T-helper 2 cell treated with Interferon-gamma antibody and Interleukin-4, amounts not matched to agents 100 ng/mL and 5 ng/mL, for 36 hours (primary cell): ENCODE results near the gene SLC25A34. TPM values are rescaled to one million over a fixed set of nuclear protein-coding genes. Genes with fewer than 3 reads are reported as not detected.

Experiments used
- intact Hi-C: fragments of 100-400 bp; cut with micrococcal nuclease; formaldehyde crosslinking; loops from one replicate; pipeline ENCODE4 v1.15.1; 2023
- total RNA-seq: library from RNA; stranded (reverse); gene quantifications from 2 replicates; pipeline ENCODE4 v1.2.3, GENCODE V29; 2022

Gene SLC25A34
- total RNA-seq, 1 donor from 2014 or later: 2.1 TPM

DNA sequence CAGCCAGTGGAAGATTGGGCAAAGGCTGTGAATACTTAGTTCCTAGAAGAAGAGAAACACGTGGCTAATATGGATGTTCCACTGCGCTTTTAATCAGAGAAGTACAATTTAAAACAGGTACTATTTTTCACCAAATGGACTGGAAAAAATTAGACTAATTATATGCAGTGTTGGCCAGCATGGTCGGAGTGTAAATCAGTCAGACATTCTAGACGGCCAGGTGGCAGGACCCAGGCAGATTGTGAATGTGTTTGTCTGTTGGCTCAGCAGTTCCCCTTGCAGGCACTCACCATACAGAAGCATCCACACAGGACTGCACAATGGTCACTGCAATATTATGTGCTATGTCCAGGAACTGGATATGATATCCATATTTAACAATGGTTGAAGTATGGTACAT, 23.9 kb upstream of the SLC25A34 start:
- intact Hi-C loops: no loop called here

DNA sequence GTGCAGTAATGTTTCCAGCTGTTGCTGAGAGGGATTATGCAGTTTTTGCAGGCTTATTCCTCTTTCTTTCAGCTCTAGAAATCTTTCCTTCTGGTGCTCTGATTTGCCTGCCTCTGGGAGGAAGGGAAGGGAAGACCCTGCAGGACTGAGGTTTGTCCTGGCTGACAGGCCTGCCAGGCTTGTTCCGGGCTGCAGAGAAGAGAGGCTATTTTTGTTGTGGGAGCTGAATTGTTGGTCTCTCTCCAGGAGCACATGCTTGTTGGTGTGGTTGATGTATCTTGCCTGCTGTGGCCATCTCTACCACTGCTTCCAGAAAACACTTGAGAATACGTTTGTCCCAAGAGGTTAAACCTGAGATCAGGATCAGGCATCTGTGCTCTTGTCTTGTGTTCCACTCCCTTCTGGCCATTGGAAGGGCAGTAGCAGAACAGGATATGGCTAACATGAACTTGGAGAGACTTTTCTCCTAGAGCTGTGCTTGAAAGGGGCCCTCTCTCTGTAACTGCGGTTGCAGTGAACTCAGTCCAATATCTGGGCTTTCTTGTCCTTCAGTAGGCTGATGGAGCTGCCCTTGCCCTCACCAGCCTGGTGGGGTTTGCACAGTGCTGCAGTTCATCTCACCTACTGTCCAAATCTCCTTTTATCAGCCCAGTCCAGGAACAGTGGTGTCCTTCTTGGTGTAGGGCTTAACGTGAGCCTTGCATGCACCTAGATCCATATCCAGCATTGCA, 21.5 kb upstream of the SLC25A34 start:
- intact Hi-C loops: no loop called here

DNA sequence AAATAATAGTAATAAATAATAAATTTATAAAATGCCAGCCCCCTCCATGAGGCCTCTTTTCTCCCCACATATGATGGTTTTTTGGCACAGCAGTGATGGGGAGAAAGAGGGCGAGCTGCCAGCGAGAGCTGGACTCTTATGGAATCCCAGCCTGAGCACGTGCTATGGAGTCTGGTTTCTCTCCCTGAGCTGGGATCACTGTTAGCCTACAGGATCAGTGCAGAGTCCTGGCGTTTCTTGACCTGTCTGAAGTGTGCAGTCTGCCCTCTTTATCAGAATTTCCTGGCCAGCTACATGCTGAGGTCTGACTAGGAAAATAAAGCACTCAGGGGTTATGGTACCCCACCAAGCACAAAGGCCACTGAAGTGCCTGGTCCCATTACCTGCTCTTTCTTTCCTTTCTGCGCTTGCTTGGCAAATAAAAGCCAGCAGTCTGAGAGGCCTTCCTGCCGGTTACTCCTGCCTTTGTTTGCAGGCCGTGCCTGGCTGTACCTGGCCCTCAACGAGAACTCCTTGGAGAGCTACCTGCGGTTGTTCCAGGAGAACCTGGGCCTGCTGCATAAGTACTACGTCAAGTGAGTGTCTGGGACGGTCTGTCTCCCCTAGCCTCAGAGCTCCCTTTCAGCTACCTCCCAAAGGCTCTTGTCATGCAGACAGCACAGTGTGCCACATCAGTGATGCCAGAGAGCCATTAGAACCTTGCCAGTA, 18.5 kb upstream of the SLC25A34 start:
- intact Hi-C loops: no loop called here

DNA sequence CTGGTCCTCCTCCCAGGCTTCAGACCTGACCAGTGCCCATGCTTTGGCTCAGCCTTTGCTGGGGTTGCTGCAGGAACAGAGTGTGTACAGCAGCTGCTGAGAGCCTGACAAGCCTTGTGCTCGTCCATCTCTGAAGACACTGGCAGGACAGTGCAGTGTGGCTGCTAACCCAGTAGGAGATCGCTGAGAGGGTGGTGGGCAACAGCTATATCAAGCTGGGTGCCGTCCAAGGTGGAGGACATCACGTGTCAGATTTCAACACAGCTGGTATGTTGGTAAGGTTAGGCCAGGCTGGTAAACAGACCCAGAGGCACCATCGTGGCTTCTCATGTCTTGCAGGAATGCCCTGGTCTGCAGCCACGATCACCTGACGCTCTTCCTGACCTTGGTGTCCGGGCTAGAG, 17.9 kb upstream of the SLC25A34 start:
- intact Hi-C loops: no loop called here

DNA sequence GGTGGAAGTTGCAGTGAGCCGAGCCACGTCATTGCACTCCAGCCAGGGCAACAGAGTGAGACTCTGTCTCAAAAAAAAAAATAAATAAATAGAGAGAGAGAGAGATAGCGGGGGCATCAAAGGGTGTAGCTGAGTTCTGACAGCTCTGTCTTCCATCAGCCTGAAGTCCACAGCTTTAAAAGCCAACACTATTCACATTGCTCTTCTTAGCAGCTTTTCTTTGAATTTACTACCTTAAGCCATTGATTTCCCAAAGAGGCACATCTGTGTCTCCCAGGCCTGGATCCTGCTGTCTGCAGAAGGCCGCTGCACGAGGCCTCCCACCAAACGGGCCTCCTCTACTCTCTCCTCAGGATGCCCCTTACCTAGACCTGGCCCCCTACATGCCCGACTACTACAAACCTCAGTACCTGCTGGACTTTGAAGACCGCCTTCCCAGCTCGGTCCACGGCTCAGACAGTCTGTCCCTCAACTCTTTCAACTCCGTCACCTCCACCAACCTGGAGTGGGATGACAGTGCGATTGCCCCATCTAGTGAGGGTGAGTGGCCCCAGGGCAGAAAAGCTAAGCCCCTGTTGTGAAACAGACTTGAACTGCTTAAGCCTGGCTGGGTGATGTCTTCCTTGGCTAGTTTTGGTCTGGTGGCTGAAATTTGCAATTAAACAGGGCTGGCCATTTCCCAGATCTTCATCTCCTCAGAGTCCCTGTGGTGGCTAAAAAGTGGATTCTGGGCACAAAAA, 16.5 kb upstream of the SLC25A34 start:
- intact Hi-C loops: no loop called here

DNA sequence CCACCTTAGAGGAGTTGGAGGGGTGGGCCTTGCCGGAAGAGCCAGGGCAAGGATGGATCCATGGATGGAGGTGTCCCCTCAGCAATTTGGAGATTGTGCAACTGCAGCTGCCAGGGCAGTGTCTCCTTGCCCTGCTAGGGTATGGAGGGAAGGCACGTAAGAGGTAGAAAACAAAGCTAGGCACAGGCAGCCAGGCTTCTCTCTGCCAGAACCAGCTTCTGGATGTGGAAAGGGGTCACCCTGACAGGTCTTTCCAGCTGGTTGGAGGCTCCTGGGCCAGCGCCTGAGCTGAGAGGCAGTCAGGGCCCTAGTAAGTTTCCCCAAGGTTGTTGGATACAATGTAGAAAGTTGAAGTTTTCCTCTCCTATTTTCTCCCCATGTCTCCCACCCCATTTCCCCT, 15.2 kb upstream of the SLC25A34 start:
- intact Hi-C loops: no loop called here

DNA sequence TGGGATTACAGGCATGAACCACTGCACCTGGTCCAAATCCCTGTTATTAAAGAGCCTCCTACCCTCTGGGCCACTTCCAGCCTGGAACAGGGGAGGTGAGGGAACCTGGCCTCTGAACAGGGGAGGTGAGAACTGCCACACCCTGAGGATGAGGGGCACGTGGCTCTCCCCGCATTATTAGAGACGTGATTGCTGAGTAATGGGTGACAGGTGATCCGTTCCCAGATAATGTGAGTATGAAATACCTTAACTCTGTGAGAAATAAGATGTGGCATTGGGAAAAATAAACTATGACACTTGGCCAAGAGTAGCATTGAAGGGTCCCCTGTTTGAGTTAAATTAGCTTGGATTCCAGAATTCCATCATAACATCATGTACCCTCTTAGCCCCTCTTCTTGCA, 13.6 kb upstream of the SLC25A34 start:
- intact Hi-C loops: no loop called here

DNA sequence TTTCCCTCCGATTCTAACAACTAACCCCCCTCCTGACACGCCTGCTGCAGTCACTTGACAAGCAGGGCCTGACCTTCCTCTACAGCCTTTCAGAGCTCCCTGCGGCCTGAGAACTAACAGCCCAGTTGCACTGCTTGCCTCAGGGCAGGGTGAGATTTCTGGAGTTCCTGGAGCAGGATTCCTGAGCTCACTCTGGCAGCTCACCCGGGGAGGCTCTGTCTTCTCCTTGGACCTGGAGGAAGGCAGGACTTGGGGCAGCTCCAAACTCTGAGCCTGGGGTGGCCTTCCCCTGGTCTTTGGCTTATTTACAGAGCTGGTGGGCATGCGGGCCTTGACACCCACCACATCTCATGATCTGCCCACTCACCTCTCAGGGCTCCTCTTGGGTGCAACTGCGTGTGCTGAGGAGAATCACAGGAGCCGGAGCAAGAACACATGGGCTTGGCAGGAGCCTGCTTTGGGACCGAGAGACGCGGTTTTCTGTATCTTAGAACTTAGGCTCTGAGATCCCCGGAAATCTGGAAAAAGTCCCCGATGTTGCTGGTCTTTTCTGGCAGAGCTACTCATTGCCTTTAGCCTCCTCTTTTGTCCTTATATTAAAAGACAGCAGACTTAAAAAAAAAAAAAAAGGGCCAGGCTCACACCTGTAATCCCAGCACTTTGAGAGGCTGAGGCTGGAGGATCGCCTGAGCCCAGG, 13.1 kb upstream of the SLC25A34 start:
- intact Hi-C loops: no loop called here

DNA sequence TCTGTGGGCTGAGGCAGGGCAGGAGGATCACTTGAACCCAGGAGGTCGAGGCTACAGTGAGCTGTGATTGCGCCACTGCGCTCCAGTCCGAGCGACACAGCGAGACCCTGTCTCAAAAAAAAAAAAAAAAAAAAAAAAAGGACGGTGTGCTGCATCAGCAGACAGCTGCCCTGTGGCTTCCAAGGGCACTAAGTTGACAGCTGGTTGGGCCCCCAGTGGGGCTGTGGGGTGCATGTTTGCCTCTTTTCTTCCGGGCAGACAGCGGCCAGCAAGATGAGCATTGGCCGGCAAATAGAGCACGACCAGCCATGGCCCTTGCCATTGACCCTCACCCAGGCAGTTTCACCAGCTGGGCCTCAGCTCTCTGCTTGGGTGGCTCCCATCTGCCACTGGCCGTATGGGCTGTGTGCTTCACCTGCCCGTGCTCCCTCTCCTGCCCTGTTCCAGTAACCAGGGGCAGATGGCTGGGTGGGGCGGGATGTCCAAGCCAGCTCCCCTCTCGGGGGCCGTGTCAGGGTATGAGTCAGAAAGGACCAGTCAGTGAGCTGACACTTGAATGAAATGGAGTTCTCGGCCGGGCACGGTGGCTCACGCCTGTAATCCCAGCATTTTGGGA, 12.3 kb upstream of the SLC25A34 start:
- intact Hi-C loops: no loop called here

DNA sequence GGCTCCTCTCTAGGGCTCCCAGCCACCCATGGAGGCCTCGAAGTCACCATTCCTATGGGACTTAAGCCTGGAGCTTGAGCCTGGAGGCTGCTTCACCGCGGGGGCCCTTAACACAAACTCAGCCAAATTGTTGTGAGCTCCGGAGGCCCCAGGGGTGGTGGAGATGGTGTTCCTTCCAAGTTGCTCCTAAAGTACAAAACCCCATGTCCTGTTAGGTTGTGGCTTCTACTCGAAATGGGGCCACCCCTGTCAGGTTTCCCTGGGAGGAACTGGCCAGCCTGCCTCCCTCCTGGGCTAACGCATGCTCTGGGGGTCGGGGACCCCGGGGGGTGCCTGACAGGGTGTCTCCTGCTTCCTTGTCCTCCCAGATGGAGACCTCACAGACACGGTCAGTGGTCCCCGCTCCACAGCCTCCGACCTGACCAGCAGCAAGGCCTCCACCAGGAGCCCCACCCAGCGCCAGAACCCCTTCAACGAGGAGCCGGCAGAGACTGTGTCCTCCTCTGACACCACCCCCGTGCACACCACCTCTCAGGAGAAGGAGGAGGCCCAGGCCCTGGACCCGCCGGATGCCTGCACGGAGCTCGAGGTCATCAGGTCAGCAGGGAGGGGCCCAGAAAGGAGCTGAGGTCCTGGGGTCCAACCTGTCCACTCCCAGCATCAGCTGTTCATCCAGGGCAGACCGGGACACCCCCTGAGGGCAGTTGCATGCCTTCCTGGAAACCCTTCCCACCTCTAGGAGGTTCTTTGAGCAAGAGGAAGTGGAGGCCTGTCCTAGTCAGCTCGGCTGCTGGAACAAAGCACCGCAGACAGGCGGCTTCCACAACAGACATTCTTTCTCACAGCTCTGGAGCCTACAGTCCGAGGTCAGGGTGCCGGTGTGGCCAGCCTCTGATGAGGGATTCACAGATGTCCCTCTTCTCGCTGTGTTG, 10.8 kb upstream of the SLC25A34 start:
- intact Hi-C loops: no loop called here

DNA sequence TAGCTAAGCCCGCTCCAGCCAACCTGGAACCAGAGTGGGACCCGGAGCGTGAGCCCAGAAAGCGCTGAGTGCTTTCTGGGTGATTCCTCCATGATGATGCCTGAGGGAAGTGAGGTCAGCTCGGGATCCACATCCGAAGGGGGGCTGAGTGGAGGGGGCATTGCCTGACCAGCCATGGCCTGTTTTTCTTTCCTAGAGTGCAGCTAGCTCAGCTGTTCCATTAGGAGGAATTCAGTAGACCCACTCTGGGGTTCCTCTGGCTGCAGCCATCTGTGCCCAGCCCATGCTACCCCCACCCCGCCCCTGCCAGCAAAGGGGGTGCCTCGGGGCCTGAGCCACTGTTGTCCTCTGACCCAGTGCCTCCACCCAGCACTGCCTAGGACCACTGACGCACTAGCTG, 9.6 kb upstream of the SLC25A34 start:
- intact Hi-C loops: no loop called here

DNA sequence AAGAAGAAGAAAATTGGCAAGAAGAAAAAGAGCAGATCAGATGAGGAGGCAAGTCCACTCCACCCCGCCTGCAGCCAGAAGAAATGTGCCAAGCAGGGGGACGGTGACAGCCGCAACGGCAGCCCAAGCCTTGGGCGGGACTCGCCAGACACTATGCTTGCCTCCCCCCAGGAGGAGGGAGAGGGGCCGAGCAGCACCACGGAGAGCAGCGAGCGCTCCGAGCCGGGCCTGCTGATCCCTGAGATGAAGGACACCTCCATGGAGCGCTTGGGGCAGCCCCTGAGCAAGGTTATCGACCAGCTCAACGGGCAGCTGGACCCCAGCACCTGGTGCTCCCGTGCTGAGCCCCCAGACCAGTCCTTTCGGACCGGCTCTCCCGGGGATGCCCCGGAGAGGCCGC, 9.0 kb upstream of the SLC25A34 start:
- intact Hi-C loops: no loop called here

DNA sequence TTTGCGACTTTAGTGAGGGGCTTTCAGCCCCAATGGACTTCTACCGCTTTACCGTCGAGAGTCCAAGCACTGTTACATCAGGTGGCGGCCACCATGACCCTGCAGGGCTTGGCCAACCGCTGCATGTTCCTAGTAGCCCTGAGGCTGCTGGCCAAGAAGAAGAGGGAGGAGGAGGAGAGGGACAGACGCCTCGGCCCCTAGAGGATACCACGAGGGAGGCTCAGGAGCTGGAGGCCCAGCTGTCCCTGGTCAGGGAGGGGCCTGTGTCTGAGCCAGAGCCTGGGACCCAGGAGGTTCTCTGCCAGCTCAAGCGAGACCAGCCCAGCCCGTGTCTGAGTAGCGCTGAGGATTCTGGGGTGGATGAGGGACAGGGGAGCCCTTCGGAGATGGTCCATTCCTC, 8.6 kb upstream of the SLC25A34 start:
- intact Hi-C loops: no loop called here

DNA sequence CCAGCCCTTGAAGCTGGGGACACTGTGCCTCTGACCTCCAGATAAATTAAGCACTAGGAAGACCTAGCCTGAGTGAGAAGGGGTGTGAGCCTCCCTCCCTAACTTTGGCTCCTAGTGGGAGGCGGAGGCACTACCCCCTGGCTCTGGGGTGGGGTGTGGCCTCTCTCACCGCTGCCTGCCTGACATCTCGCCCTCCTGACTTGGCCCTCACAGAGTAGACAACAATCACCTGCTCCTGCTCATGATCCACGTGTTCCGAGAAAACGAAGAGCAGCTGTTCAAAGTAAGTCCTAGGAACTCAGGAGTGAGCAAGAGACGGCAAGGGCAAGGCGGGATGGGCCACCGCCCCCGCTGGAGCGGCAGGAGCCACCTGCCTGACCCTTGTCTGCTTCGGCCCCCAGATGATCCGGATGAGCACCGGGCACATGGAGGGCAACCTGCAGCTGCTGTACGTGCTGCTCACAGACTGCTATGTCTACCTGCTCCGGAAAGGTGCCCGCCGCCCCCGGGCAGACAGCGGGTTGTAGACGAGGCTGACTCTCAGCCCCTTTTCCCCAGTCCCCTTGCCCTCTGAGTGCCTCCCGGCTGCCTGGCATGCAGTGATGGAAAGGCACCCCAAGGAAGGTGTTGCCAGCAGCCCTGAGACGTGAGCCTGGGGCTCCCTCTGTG, 8.1 kb upstream of the SLC25A34 start:
- intact Hi-C loops: no loop called here

DNA sequence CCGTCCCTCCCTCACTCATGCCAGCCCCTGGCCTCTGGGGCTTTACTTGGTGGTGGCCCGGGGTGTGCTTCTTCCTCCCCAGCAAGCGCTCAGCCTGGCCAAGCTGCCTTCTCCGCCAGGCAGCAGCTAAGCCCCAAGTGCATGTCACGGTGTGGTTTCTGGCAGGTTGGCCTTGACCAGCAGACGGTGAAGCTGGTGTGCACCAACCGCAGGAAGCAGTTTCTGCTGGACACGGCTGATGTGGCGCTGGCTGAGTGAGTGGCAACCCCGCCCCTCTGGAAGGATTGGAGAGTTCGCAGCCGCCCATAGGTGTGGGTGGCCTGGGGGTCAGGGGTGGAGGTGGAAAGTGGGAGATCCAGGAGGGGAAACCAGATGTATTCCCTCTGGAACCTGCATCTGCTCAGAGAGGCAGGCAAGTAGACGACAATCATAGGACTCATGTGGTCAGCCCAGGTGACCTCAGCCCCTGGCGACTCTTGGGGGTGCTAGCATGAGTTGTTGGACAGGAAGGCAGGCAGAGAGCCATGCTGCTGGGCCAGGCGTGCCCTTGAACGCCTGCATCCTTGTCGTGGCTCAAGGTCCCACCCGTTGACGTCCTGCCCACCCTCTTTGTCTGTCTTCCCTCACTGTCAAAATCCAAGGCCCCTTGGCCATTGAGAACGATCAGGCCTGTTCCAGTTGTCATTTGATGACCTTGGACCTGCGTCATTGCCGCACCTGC, 7.0 kb upstream of the SLC25A34 start:
- intact Hi-C loops: no loop called here

DNA sequence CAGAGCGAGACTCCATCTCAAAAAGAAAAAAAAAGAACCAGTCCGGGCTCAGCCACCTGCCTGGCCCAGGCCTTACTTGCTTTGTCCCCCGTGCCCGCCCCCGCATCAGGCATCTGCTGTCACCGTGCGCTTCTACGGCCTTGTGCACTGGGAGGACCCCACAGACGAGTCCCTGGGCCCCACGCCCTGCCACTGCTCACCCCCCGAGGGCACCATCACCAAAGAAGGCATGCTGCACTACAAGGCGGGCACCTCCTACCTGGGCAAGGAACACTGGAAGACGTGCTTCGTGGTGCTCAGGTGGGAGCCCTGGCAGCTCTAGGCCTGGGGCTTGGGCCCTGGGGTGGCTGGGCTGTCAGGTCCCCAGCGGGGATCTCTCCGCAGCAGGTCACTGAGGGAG, 5.6 kb upstream of the SLC25A34 start:
- intact Hi-C loops: no loop called here

DNA sequence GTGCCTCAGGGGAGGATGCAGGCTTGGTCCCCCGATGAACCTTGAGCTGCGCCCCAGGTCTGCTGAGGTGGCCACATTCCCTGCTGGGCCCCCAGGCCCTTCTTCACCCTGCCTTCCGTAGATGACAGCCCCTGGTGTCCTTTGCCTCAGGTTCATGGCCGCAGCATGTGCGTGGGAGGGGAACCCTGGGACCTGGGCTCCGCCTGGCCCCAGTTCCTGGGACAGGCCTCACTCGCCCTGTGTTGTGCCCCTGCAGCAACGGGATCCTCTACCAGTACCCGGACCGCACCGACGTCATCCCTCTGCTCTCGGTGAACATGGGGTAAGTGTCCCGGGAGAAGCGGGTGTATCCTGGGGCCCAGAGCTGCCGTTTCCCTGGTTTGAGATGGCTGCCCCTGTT, 5.1 kb upstream of the SLC25A34 start:
- intact Hi-C loops: no loop called here

DNA sequence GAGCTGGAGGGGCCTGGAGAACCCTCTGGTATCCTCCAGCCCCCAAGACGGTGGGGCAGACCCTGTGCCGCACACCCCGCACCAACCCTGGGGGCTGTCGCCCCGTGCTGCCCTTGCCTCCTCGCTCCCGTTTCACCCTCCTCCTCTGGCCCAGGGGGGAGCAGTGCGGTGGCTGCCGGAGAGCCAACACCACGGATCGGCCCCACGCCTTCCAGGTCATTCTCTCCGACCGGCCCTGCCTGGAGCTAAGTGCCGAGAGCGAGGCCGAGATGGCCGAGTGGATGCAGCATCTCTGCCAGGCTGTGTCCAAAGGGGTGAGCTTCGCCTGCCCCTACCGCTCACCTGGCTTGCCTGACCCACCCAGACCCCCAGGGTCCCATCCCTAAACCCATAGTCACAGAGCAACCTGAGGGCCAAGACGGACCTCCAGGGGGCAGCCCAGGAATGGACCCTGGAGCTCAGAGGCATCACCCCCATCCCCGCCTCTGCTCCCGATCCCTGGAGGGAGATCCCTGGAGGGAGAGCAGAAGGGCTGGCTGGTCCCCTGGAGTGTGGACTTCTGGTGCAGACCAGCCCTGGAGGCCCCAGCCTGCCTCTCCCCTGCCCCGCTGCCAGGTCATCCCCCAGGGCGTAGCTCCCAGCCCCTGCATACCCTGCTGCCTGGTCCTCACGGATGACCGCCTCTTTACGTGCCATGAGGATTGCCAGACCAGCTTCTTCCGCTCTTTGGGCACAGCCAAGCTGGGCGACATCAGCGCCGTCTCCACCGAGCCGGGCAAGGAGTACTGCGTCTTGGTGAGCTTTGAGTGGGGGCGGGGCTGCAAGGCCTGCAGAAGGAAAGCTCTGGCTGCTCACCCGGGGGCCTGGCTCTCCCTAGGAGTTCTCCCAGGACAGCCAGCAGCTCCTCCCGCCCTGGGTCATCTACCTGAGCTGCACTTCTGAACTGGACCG, 4.0 kb upstream of the SLC25A34 start:
- intact Hi-C loops: no loop called here
